Neural cell (in vitro differentiated cells): ENCODE results near the gene NF1. TPM values are rescaled to one million over a fixed set of nuclear protein-coding genes. Genes with fewer than 3 reads are reported as not detected.

Experiments
- H2AFZ ChIP-seq: fragments of 200-600, 300-800 bp; sonication (generic), shearing (Covaris generic); 2 replicates; pipeline ENCODE4 v1.6.0; 2014; ENCODE audit warnings: low read depth, mild to moderate bottlenecking, antibody characterized with exemption, low read length, moderate library complexity
- H3F3A ChIP-seq: fragments of 200-600 bp; shearing (Covaris generic); 2 replicates; pipeline ENCODE4 v1.6.1; 2016; ENCODE audit warnings: mild to moderate bottlenecking, moderate library complexity, mixed read lengths, antibody characterized with exemption, low read length; ENCODE audit not compliant: insufficient read depth, poor library complexity, severe bottlenecking
- H3K27ac ChIP-seq: fragments of 200-600, 300-800 bp; sonication (generic), shearing (Covaris generic); 2 replicates; pipeline ENCODE4 v1.5.1; 2014; ENCODE audit warnings: mild to moderate bottlenecking, low read length, moderate library complexity
- H3K27me3 ChIP-seq: fragments of 300-800, 200-600 bp; sonication (generic), shearing (Covaris generic); 2 replicates; pipeline ENCODE4 v1.6.0; 2014; ENCODE audit warnings: mild to moderate bottlenecking, low read depth, low read length, moderate library complexity; ENCODE audit not compliant: insufficient read depth
- H3K36me3 ChIP-seq: fragments of 300-800, 200-600 bp; sonication (generic), shearing (Covaris generic); 2 replicates; pipeline ENCODE4 v1.5.1; 2014; ENCODE audit warnings: mild to moderate bottlenecking, antibody characterized with exemption, low read length, moderate library complexity; ENCODE audit not compliant: insufficient read depth
- H3K4me2 ChIP-seq: fragments of 300-800, 200-600 bp; sonication (generic), shearing (Covaris generic); 2 replicates; pipeline ENCODE4 v1.6.0; 2014; ENCODE audit warnings: mild to moderate bottlenecking, low read length
- H3K4me3 ChIP-seq: fragments of 300-800, 200-600 bp; sonication (generic), shearing (Covaris generic); 2 replicates; pipeline ENCODE4 v1.5.1; 2014; ENCODE audit warnings: mild to moderate bottlenecking, low read length, moderate library complexity
- H3K79me2 ChIP-seq: fragments of 200-600 bp; shearing (Covaris generic); replicated peaks from 2 replicates; pipeline ENCODE4 v1.6.0; 2014; ENCODE audit warnings: mild to moderate bottlenecking, low read length, moderate library complexity; ENCODE audit not compliant: insufficient read depth
- H3K9ac ChIP-seq: fragments of 300-800, 200-600 bp; sonication (generic), shearing (Covaris generic); 2 replicates; pipeline ENCODE4 v1.6.1; 2016; ENCODE audit warnings: mild to moderate bottlenecking, low read length, mixed read lengths
- H3K9me2 ChIP-seq: fragments of 200-600 bp; shearing (Covaris generic); 2 replicates; pipeline ENCODE4 v1.6.1; 2016; ENCODE audit warnings: mild to moderate bottlenecking, low read length, mixed read lengths; ENCODE audit not compliant: insufficient read depth
- H3K9me3 ChIP-seq: fragments of 200-600, 300-800 bp; sonication (generic), shearing (Covaris generic); 2 replicates; pipeline ENCODE4 v1.6.1; 2016; ENCODE audit warnings: mild to moderate bottlenecking, mixed run types, low read length, moderate library complexity, mixed read lengths
- H4K20me1 ChIP-seq: fragments of 200-600 bp; shearing (Covaris generic); 2 replicates; pipeline ENCODE4 v1.6.1; 2016; ENCODE audit warnings: mild to moderate bottlenecking, mixed run types; ENCODE audit not compliant: insufficient read depth
- EP300 ChIP-seq: fragments of 450-650 bp; conservative IDR thresholded peaks from 2 replicates; pipeline ENCODE4 v1.6.1; 2014; ENCODE audit warnings: antibody characterized with exemption, mild to moderate bottlenecking, moderate library complexity; ENCODE audit not compliant: poor library complexity, severe bottlenecking
- EZH2 ChIP-seq: fragments of 200-600, 300-800 bp; shearing (Covaris generic), sonication (generic); IDR thresholded peaks from 2 replicates; pipeline ENCODE4 v1.6.1; 2014; ENCODE audit warnings: antibody characterized with exemption, low read length, borderline replicate concordance, mild to moderate bottlenecking; ENCODE audit not compliant: insufficient read depth, poor library complexity, severe bottlenecking
- MXI1 ChIP-seq: fragments of 450-650 bp; conservative IDR thresholded peaks from 2 replicates; pipeline ENCODE4 v1.6.1; 2014; ENCODE audit warnings: antibody characterized with exemption, mild to moderate bottlenecking; ENCODE audit not compliant: poor library complexity, severe bottlenecking
- POLR2AphosphoS5 ChIP-seq: IDR thresholded peaks from 2 replicates; pipeline ENCODE4 v1.6.1; 2012
- RAD21 ChIP-seq: fragments of 450-650 bp; conservative IDR thresholded peaks from 2 replicates; pipeline ENCODE4 v1.6.1; 2014; ENCODE audit warnings: antibody characterized with exemption, mild to moderate bottlenecking, moderate library complexity
- REST ChIP-seq: IDR thresholded peaks from 2 replicates; pipeline ENCODE4 v1.6.1; 2012; ENCODE audit warnings: borderline replicate concordance
- SMC3 ChIP-seq: fragments of 450-650 bp; conservative IDR thresholded peaks from 2 replicates; pipeline ENCODE4 v1.6.1; 2014; ENCODE audit warnings: antibody characterized with exemption, mild to moderate bottlenecking, moderate library complexity; ENCODE audit not compliant: poor library complexity
- TAF1 ChIP-seq: IDR thresholded peaks from 2 replicates; pipeline ENCODE4 v1.6.1; 2012; ENCODE audit warnings: low read depth
- polyA plus RNA-seq: library from polyadenylated mRNA; depleted of rRNA; stranded (reverse); fragments of >200 nt; gene quantifications from 2 replicates; pipeline ENCODE4 v1.2.3, GENCODE V29; 2014
- TF ChIP-seq, protein P1 (sequence below): fragments of 450-650 bp; IDR thresholded peaks from 2 replicates; pipeline ENCODE4 v1.5.1; 2014; ENCODE audit warnings: antibody characterized with exemption, mild to moderate bottlenecking, moderate library complexity; ENCODE audit not compliant: poor library complexity, severe bottlenecking

NF1 gene
- polyA plus RNA-seq, 1 donor from 2014 or later = 22.4 TPM

DNA sequence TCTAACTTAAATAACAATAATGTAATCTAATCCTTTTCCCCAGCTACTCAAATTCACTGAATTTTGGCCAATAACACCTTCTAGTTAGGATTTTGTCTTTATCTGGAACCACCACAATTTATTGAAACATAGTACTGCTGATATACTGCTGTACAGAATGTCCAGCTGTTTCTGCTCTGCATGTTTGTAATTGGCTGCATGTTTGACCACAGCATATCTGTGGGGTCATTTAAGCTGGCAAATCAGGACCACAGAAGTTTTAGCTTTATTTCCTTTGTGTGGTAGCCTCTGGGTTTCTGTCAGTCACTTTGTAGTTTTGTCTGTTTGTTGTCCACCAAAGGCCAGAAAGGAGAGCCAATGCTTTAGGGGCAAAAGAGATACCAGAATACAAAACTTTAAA, 274.5 kb downstream of the NF1 start:
- H3K4me3 ChIP-seq = no peak overlapping the region
- no peaks in the 10 kb centered on the region for H4K20me1 ChIP-seq
- TF ChIP-seq EZH2 (no peak), EP300 (no peak), TAF1 (no peak), REST (no peak), MXI1 (no peak), POLR2AphosphoS5 (no peak), SMC3 (no peak), RAD21 (no peak)
- TF ChIP-seq, protein P1, sequence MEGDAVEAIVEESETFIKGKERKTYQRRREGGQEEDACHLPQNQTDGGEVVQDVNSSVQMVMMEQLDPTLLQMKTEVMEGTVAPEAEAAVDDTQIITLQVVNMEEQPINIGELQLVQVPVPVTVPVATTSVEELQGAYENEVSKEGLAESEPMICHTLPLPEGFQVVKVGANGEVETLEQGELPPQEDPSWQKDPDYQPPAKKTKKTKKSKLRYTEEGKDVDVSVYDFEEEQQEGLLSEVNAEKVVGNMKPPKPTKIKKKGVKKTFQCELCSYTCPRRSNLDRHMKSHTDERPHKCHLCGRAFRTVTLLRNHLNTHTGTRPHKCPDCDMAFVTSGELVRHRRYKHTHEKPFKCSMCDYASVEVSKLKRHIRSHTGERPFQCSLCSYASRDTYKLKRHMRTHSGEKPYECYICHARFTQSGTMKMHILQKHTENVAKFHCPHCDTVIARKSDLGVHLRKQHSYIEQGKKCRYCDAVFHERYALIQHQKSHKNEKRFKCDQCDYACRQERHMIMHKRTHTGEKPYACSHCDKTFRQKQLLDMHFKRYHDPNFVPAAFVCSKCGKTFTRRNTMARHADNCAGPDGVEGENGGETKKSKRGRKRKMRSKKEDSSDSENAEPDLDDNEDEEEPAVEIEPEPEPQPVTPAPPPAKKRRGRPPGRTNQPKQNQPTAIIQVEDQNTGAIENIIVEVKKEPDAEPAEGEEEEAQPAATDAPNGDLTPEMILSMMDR = no peak
- H3K9ac ChIP-seq = no peak overlapping the region
- H3K27me3 ChIP-seq = no peaks in the 10 kb centered on the region
- H3K79me2 ChIP-seq = no peaks in the 10 kb centered on the region
- no peak overlapping the region for H2AFZ ChIP-seq
- H3K4me2 ChIP-seq = no peak overlapping the region
- H3K27ac ChIP-seq = no peak overlapping the region
- H3K9me3 ChIP-seq = no peaks in the 10 kb centered on the region
- H3K36me3 ChIP-seq = no peaks in the 10 kb centered on the region
- H3F3A ChIP-seq = no peaks in the 10 kb centered on the region
- no peaks in the 10 kb centered on the region for H3K9me2 ChIP-seq

- Histone ChIP-seq H2AFZ (no peak overlapping the region), H3F3A (no peaks in the 10 kb centered on the region), H3K9me3 (no peaks in the 10 kb centered on the region), H3K9ac (no peak overlapping the region), H3K4me3 (no peak overlapping the region), H3K27ac (no peak overlapping the region), H3K4me2 (no peak overlapping the region), H3K36me3 (no peaks in the 10 kb centered on the region), H3K27me3 (no peaks in the 10 kb centered on the region), H3K79me2 (no peaks in the 10 kb centered on the region), H4K20me1 (no peaks in the 10 kb centered on the region), H3K9me2 (no peaks in the 10 kb centered on the region)
- TF ChIP-seq RAD21 (no peak), EP300 (no peak), POLR2AphosphoS5 (no peak)
Measured at GRCh38 chr17:31371511-31372097, 276.8 kb downstream of the NF1 start.
